CD4-positive, alpha-beta T cell (primary cell): ENCODE measurements around the gene ACYP1. TPM values are rescaled to one million over a fixed set of nuclear protein-coding genes. Genes with fewer than 3 reads are reported as not detected.

Source experiments
- ATAC-seq: fragments of 200-7000 bp; cut with Tn5 transposase; one replicate; pipeline ENCODE4 v1.10.0; 2022; ENCODE audit warnings: mild to moderate bottlenecking; ENCODE audit not compliant: poor library complexity
- CTCF ChIA-PET: fragments of 350-600 bp; sonication (Branson Sonifier 250); formaldehyde crosslinking; loops from one replicate; lab custom pipeline; 2021; ENCODE audit warnings: antibody characterized with exemption, inconsistent platforms; lab: Charles Lee
- POLR2A ChIA-PET: fragments of 350-600 bp; sonication (Branson Sonifier 250); formaldehyde crosslinking; loops from one replicate; lab custom pipeline; 2021; ENCODE audit warnings: antibody characterized with exemption, inconsistent platforms; lab: Charles Lee
- DNase-seq, 14 experiments: peaks; one replicate each; pipeline ENCODE4 v3.0.0-alpha.2; 2013 to 2020; ENCODE audit warnings: mixed read lengths in 2 of 14
- H3K27ac ChIP-seq, 2 donors: one replicate each; pipeline versions ENCODE4 v1.5.1 to v1.7.0; 2013; ENCODE audit warnings: low read length in 2 of 2, low read depth in 1 of 2, mild to moderate bottlenecking in 1 of 2
- H3K27me3 ChIP-seq, 2 experiments: 1 replicate in 1 of 2; 2 replicates in 1 of 2; pipeline versions ENCODE4 v1.6.1 to v1.7.0; 2013; ENCODE audit warnings: low read length in 2 of 2, control low read depth in 1 of 2, mild to moderate bottlenecking in 1 of 2, moderate library complexity in 1 of 2; ENCODE audit not compliant: insufficient read depth in 2 of 2, control insufficient read depth in 1 of 2
- H3K36me3 ChIP-seq: one replicate; pipeline ENCODE4 v1.6.1; 2013; ENCODE audit warnings: low read length, control low read depth; ENCODE audit not compliant: insufficient read depth
- H3K4me1 ChIP-seq: one replicate; pipeline ENCODE4 v1.6.1; 2013; ENCODE audit warnings: low read length, control low read depth; ENCODE audit not compliant: insufficient read depth
- H3K4me3 ChIP-seq: one replicate; pipeline ENCODE4 v1.5.1; 2013; ENCODE audit warnings: mild to moderate bottlenecking, low read length, moderate library complexity
- H3K9me3 ChIP-seq, 2 experiments: 1 replicate in 1 of 2; 2 replicates in 1 of 2; pipeline versions ENCODE4 v1.6.1 to v1.7.0; 2013; ENCODE audit warnings: low read length in 2 of 2, mild to moderate bottlenecking in 2 of 2, control low read depth in 1 of 2, moderate library complexity in 1 of 2; ENCODE audit not compliant: control insufficient read depth in 1 of 2, insufficient read depth in 1 of 2
- H3K27ac Mint-ChIP-seq: one replicate; pipeline ENCODE4 v1.8.0; 2020; ENCODE audit warnings: mixed read lengths
- H3K27me3 Mint-ChIP-seq: one replicate; pipeline ENCODE4 v1.8.0; 2021; ENCODE audit warnings: mixed read lengths
- H3K36me3 Mint-ChIP-seq: one replicate; pipeline ENCODE4 v1.8.0; 2021; ENCODE audit warnings: low read depth, mixed read lengths
- H3K4me1 Mint-ChIP-seq: one replicate; pipeline ENCODE4 v1.8.0; 2021; ENCODE audit warnings: low read depth, mixed read lengths
- H3K4me3 Mint-ChIP-seq: one replicate; pipeline ENCODE4 v1.8.0; 2020; ENCODE audit warnings: mild to moderate bottlenecking, mixed read lengths
- H3K9me3 Mint-ChIP-seq: one replicate; pipeline ENCODE4 v1.8.0; 2020; ENCODE audit warnings: mixed read lengths
- CTCF ChIP-seq: fragments of 200-600 bp; IDR thresholded peaks from one replicate; pipeline ENCODE4 v1.8.0; 2022; ENCODE audit warnings: antibody characterized with exemption, mild to moderate bottlenecking
- intact Hi-C, 2 experiments: fragments of 100-400 bp; cut with DNase I in 1 of 2; cut with micrococcal nuclease in 1 of 2; formaldehyde crosslinking; loops; one replicate each; pipeline versions ENCODE4 v1.15.1 to v1.9.0; 2023 to 2025; cut with DNase I, micrococcal nuclease
- total RNA-seq, 174 experiments: library from RNA in 2 of 174; stranded (reverse) in 2 of 174; gene quantifications; one replicate each; pipeline ENCODE4 v1.2.3 and lab custom pipeline; 2021 to 2026

Gene ACYP1
- total RNA-seq, 2 experiments from 2014 or later, result 7.9 to 9.4 TPM

- peaks cover 17% of the 10 kb centered on the region for H3K4me1 ChIP-seq
- Mint-ChIP-seq H3K9me3 (no peaks in the 10 kb centered on the region), H3K4me1 (peaks cover 46% of the 10 kb centered on the region), H3K27me3 (no peaks in the 10 kb centered on the region), H3K4me3 (peak overlapping the region; percentile 98), H3K27ac (peak overlapping the region; percentile 93), H3K36me3 (peaks cover 26% of the 10 kb centered on the region)
- DNase-seq (peak in 2 of 14 experiments; percentile 15 to 16), ATAC-seq (no peak)
- H3K36me3 ChIP-seq, result no peaks in the 10 kb centered on the region
- intact Hi-C loops, result loop anchor here in 1 of 2 experiments (10.0 kb wide), 1 partner anchor 58 kb away; the partner anchor contains the start of gene EIF2B2
- ChIA-PET POLR2A (interaction anchor here (0.7 to 3.0 kb wide), 6 partner anchors 12 to 64 kb away, joined by 3 to 22 read pairs (median 10); partner anchors contain the start of genes EIF2B2, MLH3 and NEK9), CTCF (interaction anchor here (0.6 to 2.0 kb wide), 7 partner anchors 11 to 648 kb away, joined by 3 to 7 read pairs (median 3); partner anchors contain the start of genes DLST and MLH3)
- H3K27me3 ChIP-seq, result no peaks in the 10 kb centered on the region
- no peaks in the 10 kb centered on the region for H3K9me3 ChIP-seq
- peak overlapping the region; percentile 88 for H3K4me3 ChIP-seq
- peak overlapping the region in 1 of 2 donors; percentile 78 for H3K27ac ChIP-seq
- TF ChIP-seq CTCF, result no peak
These were observed 811 bp downstream of the ACYP1 start for GRCh38 chr14:75063013-75063412.

- Histone ChIP-seq H3K9me3 (no peaks in the 10 kb centered on the region), H3K4me1 (peaks cover 17% of the 10 kb centered on the region), H3K27ac (no peak overlapping the region), H3K4me3 (no peak overlapping the region), H3K36me3 (no peaks in the 10 kb centered on the region), H3K27me3 (no peaks in the 10 kb centered on the region)
- no peaks in the 10 kb centered on the region for H3K27me3 Mint-ChIP-seq
- ATAC-seq (no peak), DNase-seq (no peak)
- TF ChIP-seq CTCF, result no peak
- ChIA-PET POLR2A (no interaction called here), CTCF (no interaction called here)
- peaks cover 53% of the 10 kb centered on the region for H3K4me1 Mint-ChIP-seq
- no peak overlapping the region for H3K4me3 Mint-ChIP-seq
- peaks cover 32% of the 10 kb centered on the region for H3K36me3 Mint-ChIP-seq
- H3K27ac Mint-ChIP-seq, result no peak overlapping the region
- no peaks in the 10 kb centered on the region for H3K9me3 Mint-ChIP-seq
- intact Hi-C loops, result loop anchor here in 1 of 2 experiments (10.0 kb wide), 1 partner anchor 56 kb away; the partner anchor contains the start of gene EIF2B2
These were observed 3.4 kb downstream of the ACYP1 start for GRCh38 chr14:75060420-75060819.

- H3K4me3 ChIP-seq, result no peak overlapping the region
- H3K27ac Mint-ChIP-seq, result peak overlapping the region; percentile 4
- no peak overlapping the region for H3K4me3 Mint-ChIP-seq
- peaks cover 33% of the 10 kb centered on the region for H3K36me3 Mint-ChIP-seq
- no peaks in the 10 kb centered on the region for H3K36me3 ChIP-seq
- H3K27me3 ChIP-seq, result no peaks in the 10 kb centered on the region
- H3K27me3 Mint-ChIP-seq, result no peaks in the 10 kb centered on the region
- intact Hi-C loops, result loop anchor here in 1 of 2 experiments (10.0 kb wide), 1 partner anchor 55 kb away; the partner anchor contains the start of gene EIF2B2
- H3K9me3 Mint-ChIP-seq, result no peaks in the 10 kb centered on the region
- no peaks in the 10 kb centered on the region for H3K9me3 ChIP-seq
- peaks cover 17% of the 10 kb centered on the region for H3K4me1 ChIP-seq
- no peak overlapping the region for H3K27ac ChIP-seq
- no peak for DNase-seq
- POLR2A ChIA-PET, result no interaction called here
- peaks cover 48% of the 10 kb centered on the region for H3K4me1 Mint-ChIP-seq
- no peak for ATAC-seq
- CTCF ChIA-PET, result no interaction called here
- TF ChIP-seq CTCF, result no peak
These were observed 4.2 kb downstream of the ACYP1 start for GRCh38 chr14:75059642-75060041.
